Stimulated activated CD4-positive, alpha-beta T cell treated with anti-CD3 and anti-CD28 coated beads, Interleukin-12 subunit alpha, Interleukin-12 subunit beta, amount 100 ng/mL, for 24 hours (primary cell): ENCODE results near the gene SPIRE2.

Source experiments
- DNase-seq, 2 experiments: peaks; one replicate each; pipeline ENCODE4 v3.0.0-alpha.2; 2020; ENCODE audit warnings: low read depth in 2 of 2

SPIRE2 gene

DNA sequence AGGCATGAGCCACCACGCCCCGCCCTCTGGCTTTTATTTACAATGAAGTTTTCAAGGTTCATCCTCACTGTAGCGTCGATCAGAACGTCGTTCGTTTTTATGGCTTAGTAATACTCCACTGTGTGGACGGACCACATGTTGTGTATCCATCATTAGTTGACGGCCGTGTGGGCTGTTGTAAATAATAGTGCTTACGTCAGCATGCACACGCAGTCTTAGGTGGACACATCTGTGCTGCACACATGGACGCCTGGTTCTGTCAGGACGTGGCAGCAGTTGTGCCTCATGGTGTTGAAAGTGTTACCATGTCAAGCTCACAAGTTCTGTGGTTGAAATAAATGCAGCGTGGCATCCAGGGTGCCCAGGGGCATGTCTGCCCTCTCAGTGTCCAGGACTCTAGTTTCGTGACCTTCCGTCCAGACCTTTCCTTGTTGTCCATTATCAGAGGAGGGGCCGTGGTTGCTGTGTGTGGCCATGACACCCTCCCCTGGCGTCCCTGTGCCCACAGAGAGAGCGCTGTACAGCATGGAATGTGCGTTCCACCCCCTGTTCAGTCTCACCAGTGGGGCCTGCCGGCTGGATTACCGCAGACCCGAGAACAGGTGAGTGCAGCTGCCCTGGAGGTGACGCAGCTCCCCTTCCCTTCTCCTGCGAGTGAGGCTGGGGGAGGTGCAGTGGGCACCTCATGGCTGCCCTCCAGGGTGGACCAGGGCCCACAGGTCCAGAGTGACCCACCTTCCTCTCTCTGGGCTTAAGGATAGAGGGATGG is 67.4 kb downstream of the SPIRE2 start:
- no peak for DNase-seq

DNA sequence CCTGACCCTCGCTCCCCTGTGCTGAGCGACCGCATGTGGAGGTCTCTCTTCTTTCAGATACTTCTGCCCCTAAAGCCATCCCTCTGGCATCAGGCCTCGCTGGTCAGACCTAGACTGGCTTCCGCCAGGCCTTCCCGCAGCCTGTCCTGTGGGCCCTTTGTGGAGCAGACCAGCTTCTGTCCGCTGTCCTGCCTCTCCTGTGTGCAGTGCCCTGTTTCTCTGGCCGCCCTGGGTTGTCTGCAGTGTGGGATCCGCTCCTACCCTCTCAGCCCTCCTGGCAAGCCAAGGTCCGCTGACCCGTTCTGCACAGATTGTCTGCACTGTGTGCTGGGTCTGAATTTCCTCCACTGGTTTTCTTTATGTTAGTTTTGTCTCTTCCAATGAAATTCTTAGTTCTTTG is 68.9 kb downstream of the SPIRE2 start:
- DNase-seq: no peak

DNA sequence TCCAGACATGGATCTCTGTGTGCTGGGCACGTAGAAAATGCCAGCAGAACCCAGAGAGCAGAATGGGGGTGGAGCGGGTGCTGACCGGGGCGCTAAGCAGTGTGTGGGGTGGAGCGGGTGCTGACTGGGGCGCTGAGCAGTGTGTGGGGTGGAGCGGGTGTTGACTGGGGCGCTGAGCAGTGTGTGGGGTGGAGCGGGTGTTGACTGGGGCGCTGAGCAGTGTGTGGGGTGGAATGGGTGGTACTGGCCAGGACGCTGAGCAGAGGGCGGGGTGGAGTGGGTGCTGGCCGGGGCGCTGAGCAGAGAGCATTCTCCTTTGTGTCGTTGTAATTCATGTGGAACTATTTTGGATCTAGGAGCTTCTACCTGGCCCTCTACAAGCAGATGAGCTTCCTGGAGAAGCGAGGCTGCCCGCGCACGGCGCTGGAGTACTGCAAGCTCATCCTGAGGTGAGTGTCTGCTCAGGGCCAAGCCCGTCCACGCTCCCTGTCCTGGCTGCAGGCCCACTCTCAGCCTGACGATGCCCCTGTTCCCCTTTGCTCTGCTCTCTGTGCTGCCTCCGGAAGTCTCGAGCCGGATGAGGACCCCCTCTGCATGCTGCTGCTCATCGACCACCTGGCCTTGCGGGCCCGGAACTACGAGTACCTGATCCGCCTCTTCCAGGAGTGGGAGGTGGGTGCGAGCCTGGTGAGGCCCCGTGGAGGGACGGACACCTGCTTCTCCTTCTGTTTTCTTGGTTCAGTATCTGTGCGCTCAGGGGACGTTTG is 70.1 kb downstream of the SPIRE2 start:
- no peak for DNase-seq

DNA sequence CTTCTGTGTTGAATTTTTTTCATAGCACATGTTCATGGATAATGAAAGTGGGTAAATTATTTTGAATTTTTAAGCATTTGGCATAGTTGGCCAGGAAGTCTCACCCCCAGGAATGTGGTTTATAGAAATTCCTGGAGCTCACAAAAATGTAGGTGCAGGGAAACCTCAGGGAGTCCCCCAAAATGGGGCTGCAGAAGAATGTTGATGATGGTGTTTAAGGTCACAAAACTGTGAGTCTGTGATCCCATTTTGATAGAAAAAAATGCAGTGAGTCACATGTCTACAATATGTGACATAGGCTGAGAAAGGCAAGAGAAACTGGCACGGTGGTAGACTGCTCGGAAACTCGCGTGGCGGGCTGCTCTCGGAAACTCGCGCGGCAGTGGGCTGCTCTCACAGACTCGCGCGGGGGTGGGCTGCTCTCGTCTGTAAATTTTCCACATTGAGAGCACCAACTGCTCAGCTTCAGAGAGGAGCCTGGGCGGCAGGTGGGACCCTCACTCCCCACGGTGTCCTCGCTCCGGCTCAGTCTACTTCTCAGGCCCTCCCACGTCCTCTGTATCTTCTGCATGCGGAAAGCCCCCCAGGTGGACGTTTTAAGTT is 71.7 kb downstream of the SPIRE2 start:
- no peak for DNase-seq

DNA sequence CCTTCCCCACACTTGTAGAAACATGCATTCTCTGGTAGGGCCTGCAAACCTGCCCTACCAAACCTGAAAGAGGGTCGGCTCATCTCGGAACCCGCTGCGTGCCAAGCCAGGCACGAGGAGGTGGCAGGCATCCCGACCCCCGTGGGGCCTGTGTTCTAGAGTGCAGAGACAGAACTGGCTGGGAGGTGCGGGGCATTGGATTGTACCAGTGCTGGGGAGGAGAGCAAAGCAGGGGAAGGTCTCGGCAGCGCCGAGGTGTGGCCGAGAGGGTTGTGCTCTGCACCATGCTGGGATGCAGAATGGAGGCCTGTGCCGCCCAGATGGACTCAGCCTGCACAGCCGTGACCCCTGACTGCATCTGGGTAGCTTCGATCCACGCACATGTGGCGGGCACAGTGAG is 72.6 kb downstream of the SPIRE2 start:
- no peak for DNase-seq

DNA sequence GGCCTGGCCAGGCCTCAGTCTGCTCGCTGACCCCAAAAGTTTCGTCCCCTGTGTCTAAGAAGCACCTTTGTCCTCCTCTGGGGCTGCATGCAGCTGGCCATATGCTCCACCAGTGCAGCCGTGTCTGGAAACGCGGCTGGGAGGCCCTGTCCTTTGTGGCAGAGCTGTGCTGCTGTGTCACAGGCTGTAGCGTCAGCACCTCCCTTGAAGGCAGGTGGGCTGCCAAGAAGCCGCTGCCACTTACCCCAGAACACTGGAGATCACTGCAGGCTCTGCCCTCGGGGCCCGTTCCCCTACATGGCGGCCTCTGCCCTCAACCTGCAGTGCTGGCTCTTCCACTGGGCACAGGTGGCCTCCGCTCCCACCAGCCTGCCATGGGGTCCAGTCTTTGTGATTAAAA is 74.7 kb downstream of the SPIRE2 start:
- no peak for DNase-seq

DNA sequence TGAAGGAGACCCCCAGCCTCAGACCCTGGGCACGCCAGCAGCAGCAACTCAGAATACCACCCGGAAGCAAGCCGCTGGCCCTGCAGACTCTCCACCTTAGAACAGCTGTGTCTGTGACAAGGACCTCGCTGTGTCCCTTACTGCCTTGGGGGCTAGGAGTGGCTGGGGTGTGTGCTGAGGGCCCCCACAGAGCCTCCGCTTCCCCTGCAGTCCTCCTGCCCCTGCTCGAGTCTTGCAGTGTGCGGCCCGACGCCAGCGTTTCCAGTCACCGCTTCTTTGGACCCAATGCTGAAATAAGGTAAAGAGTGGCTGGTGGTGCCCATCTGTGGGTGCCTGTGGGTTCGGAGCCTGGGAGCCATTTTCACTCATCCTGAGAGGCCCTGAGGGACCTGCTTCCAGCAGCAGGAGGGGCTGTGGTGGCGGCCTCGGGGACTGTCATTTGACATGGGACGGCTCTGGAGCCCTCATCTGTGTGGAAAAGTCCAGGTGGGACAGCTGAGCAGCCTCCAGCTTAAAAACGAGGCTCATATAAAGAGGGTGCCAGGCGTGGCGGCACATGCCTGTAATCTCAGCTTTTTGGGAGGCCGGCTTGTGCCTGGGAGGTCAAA is 75.7 kb downstream of the SPIRE2 start:
- DNase-seq: no peak

DNA sequence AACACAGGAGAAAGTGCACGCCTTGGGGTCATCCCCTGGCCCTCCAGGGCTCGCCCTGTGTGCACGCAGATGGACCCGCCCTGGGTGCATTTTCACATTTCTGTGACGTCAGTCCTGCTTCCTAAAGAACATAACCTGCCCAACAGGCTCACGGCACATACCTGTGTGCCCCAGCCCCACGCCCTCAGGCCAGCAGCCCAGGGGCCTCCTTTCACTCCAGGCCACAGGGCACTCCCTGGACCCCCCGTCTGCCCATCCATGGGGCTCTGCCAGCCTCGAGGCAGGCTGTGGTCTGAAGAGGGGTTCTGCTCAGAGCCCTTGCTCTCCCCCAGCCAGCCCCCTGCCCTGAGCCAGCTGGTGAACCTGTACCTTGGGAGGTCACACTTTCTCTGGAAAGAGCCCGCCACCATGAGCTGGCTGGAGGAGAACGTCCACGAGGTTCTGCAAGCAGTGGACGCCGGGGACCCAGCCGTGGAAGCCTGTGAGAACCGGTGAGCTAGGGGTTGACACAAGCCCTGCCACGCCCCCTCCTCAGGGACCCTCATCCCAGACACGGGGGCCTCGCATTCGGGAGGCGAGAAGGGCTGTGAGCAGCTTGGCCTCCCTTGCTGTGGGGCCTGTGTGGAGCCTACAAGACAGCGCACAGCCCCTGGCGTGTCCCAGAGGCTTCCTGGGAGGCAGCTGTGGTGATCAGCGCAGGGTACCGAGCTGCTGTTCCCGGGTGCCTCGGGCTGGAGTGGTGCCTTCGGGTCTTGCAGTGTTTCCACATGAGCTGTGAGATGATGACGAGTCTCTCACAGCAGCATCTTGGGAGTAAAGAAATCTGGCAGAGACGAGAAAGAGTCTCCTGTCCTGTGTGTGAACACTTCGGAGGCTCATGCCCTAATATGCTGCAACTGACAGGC is 76.6 kb downstream of the SPIRE2 start:
- DNase-seq: no peak

DNA sequence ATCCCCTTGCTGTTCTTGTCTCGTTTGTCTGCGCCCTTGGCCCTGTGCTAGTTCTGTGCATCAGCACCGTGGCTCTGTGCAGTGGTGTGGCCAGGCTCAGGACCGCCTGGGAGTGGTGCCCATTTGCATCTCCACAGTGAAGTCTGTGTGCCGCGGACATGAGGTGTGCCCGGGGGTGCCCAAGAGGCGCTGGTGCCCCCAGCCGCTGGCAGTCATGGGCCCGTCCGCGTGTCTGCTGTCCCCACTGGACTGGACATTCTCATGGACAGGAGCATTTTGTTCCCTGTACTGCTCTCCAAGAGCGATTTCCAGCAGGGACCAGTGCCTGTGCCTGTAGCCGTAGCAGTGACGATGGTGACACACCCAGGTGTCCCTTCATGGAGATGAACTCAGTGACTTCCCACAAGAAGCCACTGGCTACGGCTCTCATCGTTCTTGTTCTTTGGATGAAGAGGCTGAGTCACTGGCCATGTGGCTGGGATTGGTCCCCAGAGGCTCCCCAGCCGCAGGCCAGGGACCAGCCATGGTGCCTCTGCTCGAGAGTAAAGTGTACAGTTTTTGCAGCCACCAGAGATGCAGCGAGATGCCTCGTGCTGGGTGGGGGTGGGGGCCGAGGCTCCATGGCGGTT is 77.3 kb downstream of the SPIRE2 start:
- DNase-seq: no peak

DNA sequence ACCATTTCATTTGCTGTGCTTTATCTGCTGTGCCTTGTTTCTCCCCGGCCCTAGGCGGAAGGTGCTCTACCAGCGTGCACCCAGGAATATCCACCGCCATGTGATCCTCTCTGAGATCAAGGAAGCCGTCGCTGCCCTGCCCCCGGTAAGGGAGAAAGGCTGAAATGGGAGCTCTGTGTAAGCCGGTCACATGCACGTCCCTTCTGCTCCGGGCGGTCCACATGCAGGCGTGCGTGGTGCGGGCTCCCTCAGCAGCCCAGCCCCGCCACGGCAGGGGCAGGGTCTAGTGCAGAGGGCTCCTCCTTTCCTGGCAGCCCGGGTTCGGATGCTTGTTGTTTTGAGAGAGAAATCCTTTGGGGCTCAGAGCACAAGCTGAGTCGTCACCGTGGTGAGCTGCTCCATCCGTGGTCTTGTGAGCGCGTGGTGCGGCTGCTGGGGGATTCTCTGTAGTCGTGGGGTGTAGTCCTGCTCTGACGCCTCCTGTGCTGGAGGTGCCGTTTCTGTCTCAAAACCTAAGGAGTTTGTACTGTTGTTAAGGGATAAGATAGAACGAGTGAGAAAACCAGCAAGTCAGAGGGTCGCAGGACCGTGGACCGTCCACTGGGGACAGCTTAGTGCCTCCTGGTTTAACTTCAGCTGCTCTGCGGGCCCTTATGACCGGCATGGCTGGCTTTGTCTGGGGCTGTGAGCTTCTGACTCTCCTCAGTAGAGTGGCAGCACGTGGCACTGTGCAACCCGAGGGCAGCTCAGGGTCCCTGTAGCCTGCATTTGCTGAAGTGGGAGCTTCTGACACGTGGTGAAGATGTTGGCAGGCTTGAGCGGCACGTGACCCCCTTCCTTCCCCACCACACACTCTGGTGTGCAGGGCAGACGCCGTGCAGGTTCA is 78.1 kb downstream of the SPIRE2 start:
- DNase-seq: no peak

DNA sequence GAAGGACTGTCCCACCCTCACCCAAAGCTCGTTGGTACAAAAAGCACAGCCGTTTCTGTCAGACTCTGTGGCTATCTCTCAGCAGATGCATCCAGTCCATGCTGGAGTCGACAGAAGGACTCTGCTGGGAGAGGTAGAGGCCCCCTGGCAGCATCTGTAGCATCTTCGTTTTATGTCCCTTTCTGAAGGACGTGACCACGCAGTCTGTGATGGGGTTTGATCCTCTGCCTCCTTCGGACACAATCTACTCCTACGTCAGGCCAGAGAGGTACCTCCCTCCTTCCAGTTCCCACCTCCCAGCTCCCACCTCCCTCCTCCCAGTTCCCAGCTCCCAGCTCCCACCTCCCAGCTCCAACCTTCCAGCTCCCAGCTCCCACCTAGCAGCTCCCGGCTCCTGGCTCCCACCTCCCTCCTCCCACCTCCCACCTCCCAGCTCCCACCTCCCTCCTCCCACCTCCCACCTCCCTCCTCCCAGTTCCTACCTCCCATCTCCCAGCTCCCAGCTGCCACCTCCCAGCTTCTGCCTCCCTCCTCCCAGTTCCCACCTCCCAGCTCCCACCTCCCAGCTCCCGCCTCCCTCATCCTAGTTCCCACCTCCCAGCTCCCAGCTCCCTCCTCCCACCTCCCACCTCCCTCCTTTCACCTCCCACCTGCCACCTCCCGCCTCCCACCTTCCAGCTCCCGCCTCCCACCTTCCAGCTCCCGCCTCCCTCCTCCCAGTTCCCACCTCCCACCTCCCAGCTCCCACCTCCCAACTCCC is 79.0 kb downstream of the SPIRE2 start:
- no peak for DNase-seq

DNA sequence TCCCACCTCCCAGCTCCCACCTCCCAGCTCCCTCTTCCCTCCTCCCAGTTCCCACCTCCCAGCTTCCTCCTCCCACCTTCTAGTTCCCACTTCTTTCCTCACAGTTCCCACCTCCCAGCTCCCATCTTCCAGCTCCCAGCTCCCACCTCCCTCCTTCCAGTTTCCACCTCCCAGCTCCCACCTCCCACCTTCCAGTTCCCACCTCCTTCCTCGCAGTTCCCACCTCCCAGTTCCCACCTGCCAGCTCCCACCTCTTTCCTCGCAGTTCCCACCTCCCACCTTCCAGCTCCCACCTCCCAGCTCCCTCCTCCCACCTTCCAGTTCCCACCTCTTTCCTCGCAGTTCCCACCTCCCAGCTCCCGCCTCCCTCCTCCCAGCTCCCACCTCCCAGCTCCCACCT is 80.0 kb downstream of the SPIRE2 start:
- DNase-seq: no peak

DNA sequence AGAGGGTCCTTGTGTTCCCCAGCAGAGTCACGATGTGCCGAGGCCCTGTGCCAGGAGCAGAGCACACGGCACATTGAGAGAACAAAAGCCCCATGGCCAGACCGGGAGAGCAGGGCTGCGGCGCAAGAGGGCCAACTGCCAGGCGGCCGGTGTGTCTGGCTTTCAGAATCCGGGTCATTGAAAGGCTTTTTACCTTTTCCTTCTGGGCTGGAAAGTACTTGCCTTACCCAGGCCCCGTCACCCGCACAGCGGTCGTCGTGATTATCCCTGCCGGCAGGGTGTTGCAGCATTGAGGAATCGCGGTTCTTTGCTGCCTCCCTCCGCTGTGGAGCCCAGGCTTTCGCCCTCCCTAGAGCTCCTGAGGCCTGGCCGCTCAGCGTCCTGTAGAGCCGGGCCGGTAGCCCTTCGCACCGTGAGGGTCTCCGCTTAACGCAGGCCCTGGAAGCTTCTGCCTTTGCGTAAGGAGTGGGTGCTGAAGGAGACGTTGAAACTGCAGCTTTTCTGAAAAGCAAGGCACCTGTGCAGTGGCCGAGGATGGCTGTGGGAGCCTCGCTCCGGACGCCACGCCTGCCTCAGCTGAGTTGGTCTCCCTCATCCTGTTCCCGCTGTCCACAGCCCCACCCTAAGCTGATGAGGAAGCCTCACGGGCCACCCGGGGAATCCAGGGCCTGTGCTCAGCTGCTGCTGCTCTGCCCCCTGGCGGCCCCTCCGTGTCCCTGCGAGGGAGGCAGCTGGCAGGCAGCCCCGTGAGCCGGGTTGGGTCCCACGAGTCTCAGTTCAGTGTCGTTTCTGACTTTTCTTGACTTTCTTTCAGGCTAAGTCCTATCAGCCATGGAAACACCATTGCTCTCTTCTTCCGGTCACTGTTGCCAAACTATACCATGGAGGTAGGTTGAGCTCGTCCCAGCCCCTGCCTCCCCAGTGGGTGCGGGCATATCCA is 81.8 kb downstream of the SPIRE2 start:
- DNase-seq: peak; percentile 41 to 63

DNA sequence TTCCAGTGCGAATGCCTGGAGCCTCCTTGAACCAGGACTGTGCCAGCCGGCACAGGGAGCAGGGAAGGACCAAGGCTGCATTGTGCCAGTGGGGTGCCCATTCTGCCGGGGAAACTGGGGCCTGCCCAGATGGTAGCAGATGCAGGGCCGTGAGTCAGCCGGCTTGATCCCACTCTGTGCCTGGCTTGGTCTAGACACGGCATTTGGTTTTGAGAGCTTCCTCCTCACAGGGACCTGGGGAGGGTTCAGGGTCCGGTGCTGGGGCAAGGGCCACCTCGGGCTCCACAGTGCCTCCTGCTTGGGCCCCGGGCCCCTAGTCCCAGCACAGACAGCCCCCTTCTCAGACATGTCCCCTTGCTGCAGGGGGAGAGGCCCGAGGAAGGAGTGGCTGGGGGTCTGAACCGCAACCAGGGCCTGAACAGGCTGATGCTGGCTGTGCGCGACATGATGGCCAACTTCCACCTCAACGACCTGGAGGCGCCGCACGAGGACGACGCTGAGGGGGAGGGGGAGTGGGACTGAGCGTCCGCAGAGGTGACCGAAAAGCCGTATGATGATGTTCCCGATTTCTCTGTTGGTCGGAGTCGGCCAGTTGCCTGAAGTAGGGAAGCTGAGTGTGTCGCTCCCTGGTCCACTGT is 82.6 kb downstream of the SPIRE2 start:
- DNase-seq: no peak

DNA sequence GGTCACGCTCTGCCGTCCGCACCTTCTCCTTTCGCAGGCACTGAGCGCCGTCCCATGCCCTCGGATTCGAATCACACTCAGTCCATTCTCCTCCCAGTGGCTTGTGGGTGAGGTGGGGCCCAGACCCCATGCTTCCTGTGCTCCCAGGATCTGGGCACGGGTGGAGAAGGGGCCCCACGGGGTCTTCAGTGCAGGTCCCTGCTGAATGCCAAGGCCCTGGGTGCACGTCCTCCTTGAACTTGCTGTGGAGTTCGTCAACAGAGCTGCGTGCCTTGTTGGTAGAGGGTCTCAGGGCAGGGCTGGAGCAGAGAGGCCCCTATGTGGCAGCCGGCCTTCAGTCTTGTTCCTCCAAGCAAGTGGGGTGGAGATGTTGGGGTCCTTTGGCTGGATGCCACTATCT is 83.1 kb downstream of the SPIRE2 start:
- no peak for DNase-seq

DNA sequence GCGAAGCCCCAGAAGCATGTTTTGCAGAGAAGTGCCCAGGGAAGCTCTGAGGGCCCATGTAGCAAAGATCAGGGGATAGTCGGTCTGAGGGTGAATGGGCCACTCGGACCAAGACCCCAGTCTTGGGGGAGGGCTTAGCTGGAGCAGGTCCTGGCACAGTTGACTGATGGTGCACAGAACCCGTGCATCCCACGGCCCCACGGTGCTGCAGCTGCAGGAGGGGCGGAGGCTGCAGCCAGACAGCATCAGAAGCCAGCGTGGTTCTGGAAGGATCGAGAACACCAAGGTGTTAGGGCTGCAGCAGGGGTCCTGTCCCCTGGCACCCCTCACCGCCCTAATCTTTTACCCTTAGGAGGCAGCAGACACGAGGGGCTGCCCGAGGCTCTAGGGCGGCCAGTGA is 83.9 kb downstream of the SPIRE2 start:
- DNase-seq: no peak

DNA sequence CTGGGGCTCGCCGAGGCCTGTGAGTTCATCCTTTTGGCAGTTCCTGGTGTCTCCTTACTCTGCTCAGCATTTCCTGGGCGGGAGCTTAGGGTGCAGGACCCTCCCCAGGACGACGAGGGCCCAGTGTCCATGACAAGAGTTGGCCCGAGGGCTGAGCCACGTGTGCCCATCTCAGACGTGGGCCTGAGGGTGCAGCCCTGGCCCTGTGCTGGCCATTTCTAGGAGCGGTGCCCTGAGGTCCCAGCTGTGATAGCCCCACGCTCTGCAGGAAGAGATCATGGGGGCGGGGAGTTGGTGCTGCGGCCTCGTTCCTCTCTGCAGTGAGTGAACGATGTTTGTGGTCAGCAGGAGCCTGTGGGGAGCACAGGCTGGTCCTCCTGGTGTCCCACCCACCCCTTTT is 84.4 kb downstream of the SPIRE2 start:
- DNase-seq: no peak
